CD14-positive monocyte (primary cell): ENCODE results near the gene MALRD1. TPM values are rescaled to one million over a fixed set of nuclear protein-coding genes. Genes with fewer than 3 reads are reported as not detected.

ENCODE experiments used
- DNase-seq, 3 donors: peaks; one replicate each; pipeline ENCODE4 v3.0.0-alpha.2; 2011 to 2022
- H2AFZ ChIP-seq: 2 replicates; pipeline ENCODE4 v1.6.0; 2012; ENCODE audit warnings: mild to moderate bottlenecking, low read depth, low read length, inconsistent platforms; ENCODE audit not compliant: insufficient read depth, poor library complexity, severe bottlenecking
- H3K27ac ChIP-seq, 2 donors: 1 replicate in 1 of 2; 2 replicates in 1 of 2; pipeline ENCODE4 v1.5.1; 2012 to 2013; ENCODE audit warnings: low read length in 2 of 2, control low read depth in 1 of 2, inconsistent platforms in 1 of 2, low read depth in 1 of 2, mild to moderate bottlenecking in 1 of 2
- H3K27me3 ChIP-seq, 2 donors: one replicate each; pipeline versions ENCODE4 v1.6.0 to v1.6.1; 2011 to 2013; ENCODE audit warnings: low read length in 2 of 2; ENCODE audit not compliant: control insufficient read depth in 2 of 2, insufficient read depth in 2 of 2
- H3K36me3 ChIP-seq, 2 donors: replicated peaks in 1 of 2; 1 replicate in 1 of 2; 2 replicates in 1 of 2; pipeline versions ENCODE4 v1.5.1 to v1.6.1; 2012 to 2013; ENCODE audit warnings: low read length in 2 of 2, control low read depth in 1 of 2, inconsistent platforms in 1 of 2, mild to moderate bottlenecking in 1 of 2; ENCODE audit not compliant: insufficient read depth in 2 of 2, control insufficient read depth in 1 of 2
- H3K4me1 ChIP-seq, 2 donors: 1 replicate in 1 of 2; 2 replicates in 1 of 2; pipeline versions ENCODE4 v1.5.1 to v1.6.1; 2012 to 2013; ENCODE audit warnings: low read length in 2 of 2, control low read depth in 1 of 2, inconsistent platforms in 1 of 2, mild to moderate bottlenecking in 1 of 2, moderate library complexity in 1 of 2; ENCODE audit not compliant: insufficient read depth in 2 of 2, control insufficient read depth in 1 of 2
- H3K4me2 ChIP-seq: replicated peaks from 2 replicates; pipeline ENCODE3; 2012; ENCODE audit warnings: low read length, moderate library complexity, mild to moderate bottlenecking; ENCODE audit not compliant: poor library complexity, severe bottlenecking; ENCODE audit errors: extremely low read depth
- H3K4me3 ChIP-seq, 3 experiments: fragments of 200-600 bp in 1 of 3; sonication (generic) in 1 of 3; replicated peaks in 1 of 3; 1 replicate in 2 of 3; 2 replicates in 1 of 3; pipeline ENCODE4 v1.5.1; 2011 to 2013; ENCODE audit warnings: low read length in 3 of 3, mild to moderate bottlenecking in 3 of 3, control low read depth in 2 of 3, low read depth in 2 of 3, inconsistent platforms in 1 of 3, moderate library complexity in 1 of 3
- H3K79me2 ChIP-seq: 2 replicates; pipeline ENCODE4 v1.6.0; 2012; ENCODE audit warnings: mild to moderate bottlenecking, control low read depth, inconsistent platforms, low read length, moderate library complexity; ENCODE audit not compliant: insufficient read depth
- H3K9ac ChIP-seq: 2 replicates; pipeline ENCODE4 v1.6.0; 2017; ENCODE audit warnings: low read length, mild to moderate bottlenecking; ENCODE audit not compliant: insufficient read depth, poor library complexity, severe bottlenecking
- H3K9me3 ChIP-seq, 2 donors: replicated peaks in 1 of 2; 1 replicate in 1 of 2; 2 replicates in 1 of 2; pipeline versions ENCODE4 v1.5.1 to v1.6.1; 2012 to 2013; ENCODE audit warnings: low read length in 2 of 2, control low read depth in 1 of 2; ENCODE audit not compliant: control insufficient read depth in 1 of 2, insufficient read depth in 1 of 2
- H4K20me1 ChIP-seq: 2 replicates; pipeline ENCODE4 v1.6.0; 2012; ENCODE audit warnings: mild to moderate bottlenecking, low read length, control low read depth, moderate library complexity; ENCODE audit not compliant: insufficient read depth
- H3K27ac Mint-ChIP-seq, 7 donors: one replicate each; pipeline ENCODE4 v1.8.0; 2020; ENCODE audit warnings: mild to moderate bottlenecking in 7 of 7, mixed read lengths in 7 of 7, moderate library complexity in 6 of 7, inconsistent platforms in 2 of 7
- H3K27me3 Mint-ChIP-seq, 3 donors: one replicate each; pipeline ENCODE4 v1.8.0; 2021 to 2022; ENCODE audit warnings: low read depth in 3 of 3, mild to moderate bottlenecking in 3 of 3, mixed read lengths in 3 of 3, moderate library complexity in 3 of 3, inconsistent platforms in 1 of 3
- H3K36me3 Mint-ChIP-seq, 2 donors: one replicate each; pipeline ENCODE4 v1.8.0; 2020; ENCODE audit warnings: mixed read lengths in 2 of 2, inconsistent platforms in 1 of 2, mild to moderate bottlenecking in 1 of 2
- H3K4me1 Mint-ChIP-seq: one replicate; pipeline ENCODE4 v1.8.0; 2020; ENCODE audit warnings: mild to moderate bottlenecking, mixed read lengths
- H3K4me3 Mint-ChIP-seq, 2 donors: one replicate each; pipeline ENCODE4 v1.8.0; 2020; ENCODE audit warnings: mild to moderate bottlenecking in 2 of 2, mixed read lengths in 2 of 2, moderate library complexity in 1 of 2
- H3K9me3 Mint-ChIP-seq, 7 donors: one replicate each; pipeline ENCODE4 v1.8.0; 2020 to 2022; ENCODE audit warnings: mixed read lengths in 7 of 7, mild to moderate bottlenecking in 6 of 7, moderate library complexity in 6 of 7, inconsistent platforms in 2 of 7
- CTCF ChIP-seq: fragments of 200-600 bp; IDR thresholded peaks from one replicate; pipeline ENCODE4 v1.8.0; 2022; ENCODE audit warnings: antibody characterized with exemption, mild to moderate bottlenecking
- WGBS: methylation state at CpG from one replicate; pipeline ENCODE4 v1.1.5; 2013; ENCODE audit warnings: missing lambda C conversion rate; ENCODE audit not compliant: insufficient coverage; 5-methylcytosine and 5-hydroxymethylcytosine counted together
- intact Hi-C, 2 donors: fragments of 100-400 bp; cut with micrococcal nuclease; formaldehyde crosslinking; loops; one replicate each; pipeline versions ENCODE4 v1.15.0 to v1.15.1; 2023
- polyA plus RNA-seq, 3 donors: library from polyadenylated mRNA; depleted of rRNA in 1 of 3; unstranded in 2 of 3; stranded (reverse) in 1 of 3; fragments of 300-500 nt in 2 of 3; fragments of >200 nt in 1 of 3; fragmentation: Illumina TruSeq in 2 of 3; gene quantifications; 1 replicate in 2 of 3; 2 replicates in 1 of 3; pipeline ENCODE4 v1.2.3, GENCODE V29; 2012 to 2021

The MALRD1 gene
- polyA plus RNA-seq, 3 donors, result not detected

GRCh38 chr10:19158358-19158757, 109.8 kb downstream of the MALRD1 start:
- no CpG with 5 or more reads among the region's 2 CpGs for WGBS
- no peak for TF ChIP-seq CTCF

GRCh38 chr10:19158870-19159269, 110.3 kb downstream of the MALRD1 start:
- Histone ChIP-seq H3K36me3 (no peaks in the 10 kb centered on the region), H3K9ac (no peak overlapping the region), H3K27ac (no peak overlapping the region), H2AFZ (no peak overlapping the region), H3K79me2 (no peaks in the 10 kb centered on the region), H3K4me1 (no peaks in the 10 kb centered on the region), H4K20me1 (no peaks in the 10 kb centered on the region), H3K9me3 (peaks cover 0 to 9% of the 10 kb centered on the region in 2 donors), H3K27me3 (no peaks in the 10 kb centered on the region), H3K4me3 (no peak overlapping the region), H3K4me2 (no peak overlapping the region)
- H3K36me3 Mint-ChIP-seq, result no peaks in the 10 kb centered on the region
- intact Hi-C loops, result no loop called here
- TF ChIP-seq CTCF, result no peak
- no peak overlapping the region for H3K27ac Mint-ChIP-seq
- no CpG with 5 or more reads among the region's 3 CpGs for WGBS
- peaks cover 0 to 10% (median 3%) of the 10 kb centered on the region in 7 donors for H3K9me3 Mint-ChIP-seq
- no peak for DNase-seq
- peaks cover 0 to 1% (median 0%) of the 10 kb centered on the region in 3 donors for H3K27me3 Mint-ChIP-seq
- no peak overlapping the region for H3K4me3 Mint-ChIP-seq
- no peaks in the 10 kb centered on the region for H3K4me1 Mint-ChIP-seq

More at GRCh38 chr10:19158358-19158757, 109.8 kb downstream of the MALRD1 start:
- H3K27ac ChIP-seq, result no peak overlapping the region
- no peak for DNase-seq
- H4K20me1 ChIP-seq, result no peaks in the 10 kb centered on the region
- no peaks in the 10 kb centered on the region for H3K4me1 ChIP-seq
- H3K4me3 ChIP-seq, result no peak overlapping the region
- no peaks in the 10 kb centered on the region for H3K36me3 Mint-ChIP-seq
- H3K36me3 ChIP-seq, result no peaks in the 10 kb centered on the region
- no peak overlapping the region for H3K4me2 ChIP-seq
- H3K9ac ChIP-seq, result no peak overlapping the region
- intact Hi-C loops, result no loop called here
- no peak overlapping the region for H2AFZ ChIP-seq
- peaks cover 0 to 10% (median 4%) of the 10 kb centered on the region in 7 donors for H3K9me3 Mint-ChIP-seq
- no peaks in the 10 kb centered on the region for H3K27me3 ChIP-seq
- H3K27ac Mint-ChIP-seq, result no peak overlapping the region
- H3K9me3 ChIP-seq, result peaks cover 0 to 9% of the 10 kb centered on the region in 2 donors
- peaks cover 0 to 1% (median 0%) of the 10 kb centered on the region in 3 donors for H3K27me3 Mint-ChIP-seq
- H3K4me1 Mint-ChIP-seq, result no peaks in the 10 kb centered on the region
- H3K79me2 ChIP-seq, result no peaks in the 10 kb centered on the region
- no peak overlapping the region for H3K4me3 Mint-ChIP-seq
